ENCODE results near the gene RBMS2.

Gene RBMS2

DNA sequence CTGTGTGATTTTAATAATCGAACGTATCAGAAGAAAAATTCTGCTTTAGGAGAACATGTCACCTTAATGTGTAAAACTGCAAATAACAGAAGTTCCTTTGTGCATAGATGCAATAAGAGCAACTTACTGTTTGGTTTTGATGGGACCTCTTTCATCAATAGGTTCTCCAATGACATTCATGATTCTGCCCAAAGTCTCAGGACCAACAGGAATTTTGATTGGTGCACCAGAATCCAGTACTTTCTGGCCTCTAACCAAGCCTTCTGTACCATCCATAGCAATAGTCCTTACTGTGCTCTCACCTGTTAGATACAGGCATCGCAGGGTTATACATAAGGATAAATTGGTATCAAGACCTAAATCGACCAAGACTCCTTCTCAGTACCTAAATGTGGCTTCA, 123.0 kb downstream of the RBMS2 start:
- H3K4me3 ChIP-seq, result peak overlapping the region; percentile 94
- H3K27ac ChIP-seq, result no peak overlapping the region
- H3K9me3 ChIP-seq (ENCODE audit: low read depth, low read length), result no peaks in the 10 kb centered on the region
- H3K36me3 ChIP-seq (ENCODE audit: insufficient read depth, low read length), result peaks cover 52% of the 10 kb centered on the region
- peak overlapping the region; percentile 97 for H3K9ac ChIP-seq (ENCODE audit: insufficient read length)
- DNase-seq (ENCODE audit: low read depth, low spot score), result no peak
- no peak for TF ChIP-seq FOXP2 (optimal IDR thresholded peaks at IDR 0.05; ENCODE audit: control extremely low read depth, extremely low read length, insufficient read depth)
- no peak for TF ChIP-seq POLR2AphosphoS5 (IDR thresholded peaks at IDR 0.05; ENCODE audit: borderline replicate concordance, low read depth, low read length)

DNA sequence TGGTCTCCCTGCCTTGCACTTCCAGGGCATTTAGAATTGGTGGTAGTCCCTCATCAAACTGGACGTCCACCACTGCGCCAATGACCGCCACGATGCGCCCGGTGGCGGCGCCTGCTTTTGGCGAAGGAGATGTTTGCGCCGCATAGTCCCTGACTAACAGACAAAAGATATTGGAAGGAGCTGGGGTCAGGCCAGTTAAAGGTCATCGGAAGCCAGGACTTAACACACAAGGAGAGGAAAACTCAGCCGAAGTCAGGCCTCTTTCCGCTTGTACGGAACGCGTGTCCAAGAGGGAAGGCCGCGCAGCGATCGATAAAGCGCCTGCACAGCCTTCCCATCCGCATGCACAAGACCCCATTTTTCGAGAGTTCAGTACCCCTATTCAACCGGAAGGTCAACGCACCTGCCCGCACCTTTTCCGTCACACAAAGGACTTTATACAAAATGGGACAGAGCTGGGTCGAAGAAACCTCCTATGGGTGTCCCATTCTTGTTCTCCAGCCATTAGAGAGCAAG, 123.6 kb downstream of the RBMS2 start:
- H3K27ac ChIP-seq, result peak overlapping the region; percentile 88
- no peak for DNase-seq (ENCODE audit: low read depth, low spot score)
- H3K36me3 ChIP-seq (ENCODE audit: insufficient read depth, low read length), result peaks cover 46% of the 10 kb centered on the region
- peak overlapping the region; percentile 97 for H3K9ac ChIP-seq (ENCODE audit: insufficient read length)
- no peak for TF ChIP-seq FOXP2 (optimal IDR thresholded peaks at IDR 0.05; ENCODE audit: control extremely low read depth, extremely low read length, insufficient read depth)
- no peak for TF ChIP-seq POLR2AphosphoS5 (IDR thresholded peaks at IDR 0.05; ENCODE audit: borderline replicate concordance, low read depth, low read length)
- no peak for TF ChIP-seq EZH2 (IDR thresholded peaks at IDR 0.05)
- no peaks in the 10 kb centered on the region for H3K9me3 ChIP-seq (ENCODE audit: low read depth, low read length)
- H3K4me3 ChIP-seq, result peak overlapping the region; percentile 94
